H9 (cell line): ENCODE results near the gene WDR31. TPM values are rescaled to one million over a fixed set of nuclear protein-coding genes. Genes with fewer than 3 reads are reported as not detected.

Experiments used
- DNase-seq: peaks from one replicate; pipeline ENCODE4 v3.0.0-alpha.2; 2017
- H2AFZ ChIP-seq: one replicate; pipeline ENCODE4 v1.6.1; 2013; ENCODE audit warnings: mild to moderate bottlenecking, low read length, control low read depth, moderate library complexity
- H2AK5ac ChIP-seq: 2 replicates; pipeline ENCODE4 v1.6.1; 2013; ENCODE audit warnings: low read length, control low read depth, mixed read lengths; ENCODE audit not compliant: insufficient read length
- H2BK120ac ChIP-seq: one replicate; pipeline ENCODE4 v1.6.1; 2013; ENCODE audit warnings: low read depth, mild to moderate bottlenecking, low read length, control low read depth, inconsistent platforms; ENCODE audit not compliant: poor library complexity, severe bottlenecking
- H2BK12ac ChIP-seq: 2 replicates; pipeline ENCODE4 v1.6.1; 2013; ENCODE audit warnings: low read length, control low read depth, mixed read lengths, low read depth; ENCODE audit not compliant: insufficient read length
- H2BK15ac ChIP-seq: 2 replicates; pipeline ENCODE4 v1.6.1; 2013; ENCODE audit warnings: low read depth, low read length, control low read depth
- H2BK20ac ChIP-seq: one replicate; pipeline ENCODE4 v1.6.1; 2013; ENCODE audit warnings: low read depth, mild to moderate bottlenecking, low read length, control low read depth, inconsistent platforms; ENCODE audit not compliant: poor library complexity, severe bottlenecking
- H2BK5ac ChIP-seq: 2 replicates; pipeline ENCODE4 v1.6.1; 2013; ENCODE audit warnings: low read length, control low read depth, mixed read lengths; ENCODE audit not compliant: insufficient read length
- H3K14ac ChIP-seq: 2 replicates; pipeline ENCODE4 v1.6.1; 2013; ENCODE audit warnings: low read length, control low read depth; ENCODE audit not compliant: insufficient read depth
- H3K18ac ChIP-seq: 2 replicates; pipeline ENCODE4 v1.6.1; 2013; ENCODE audit warnings: low read depth, mild to moderate bottlenecking, mixed read lengths, low read length, control low read depth; ENCODE audit not compliant: insufficient read length
- H3K23ac ChIP-seq: 2 replicates; pipeline ENCODE4 v1.6.1; 2013; ENCODE audit warnings: low read length, control low read depth, mixed read lengths, low read depth; ENCODE audit not compliant: insufficient read length
- H3K23me2 ChIP-seq: 2 replicates; pipeline ENCODE4 v1.6.1; 2013; ENCODE audit warnings: low read depth, mild to moderate bottlenecking, mixed read lengths, low read length, control low read depth; ENCODE audit not compliant: insufficient read length, poor library complexity, severe bottlenecking
- H3K27ac ChIP-seq: 2 replicates; pipeline ENCODE4 v1.5.1; 2013; ENCODE audit warnings: low read length, control low read depth, mixed read lengths, low read depth; ENCODE audit not compliant: insufficient read length
- H3K27me3 ChIP-seq: 2 replicates; pipeline ENCODE4 v1.6.1; 2013; ENCODE audit warnings: low read length, control low read depth, inconsistent platforms; ENCODE audit not compliant: insufficient read depth
- H3K4ac ChIP-seq: 2 replicates; pipeline ENCODE4 v1.6.1; 2013; ENCODE audit warnings: low read depth, mild to moderate bottlenecking, control low read depth, inconsistent platforms, low read length, moderate library complexity
- H3K4me1 ChIP-seq: 2 replicates; pipeline ENCODE4 v1.6.1; 2013; ENCODE audit warnings: low read length, control low read depth, inconsistent platforms; ENCODE audit not compliant: insufficient read depth
- H3K4me2 ChIP-seq: 2 replicates; pipeline ENCODE4 v1.6.1; 2013; ENCODE audit warnings: low read length, control low read depth, mixed read lengths; ENCODE audit not compliant: insufficient read length, insufficient read depth
- H3K56ac ChIP-seq: 2 replicates; pipeline ENCODE4 v1.6.1; 2013; ENCODE audit warnings: low read depth, mild to moderate bottlenecking, mixed read lengths, low read length, control low read depth; ENCODE audit not compliant: insufficient read length
- H3K79me1 ChIP-seq: 2 replicates; pipeline ENCODE4 v1.6.1; 2013; ENCODE audit warnings: low read depth, mild to moderate bottlenecking, moderate library complexity, low read length, control low read depth, inconsistent platforms; ENCODE audit not compliant: insufficient read depth, poor library complexity, severe bottlenecking
- H3K79me2 ChIP-seq: 2 replicates; pipeline ENCODE4 v1.6.1; 2013; ENCODE audit warnings: low read length, control low read depth, inconsistent platforms; ENCODE audit not compliant: insufficient read depth
- H3K9ac ChIP-seq: 2 replicates; pipeline ENCODE4 v1.6.1; 2013; ENCODE audit warnings: low read length, control low read depth, mixed read lengths; ENCODE audit not compliant: insufficient read length; ENCODE audit errors: extremely low read depth
- H3K9me3 ChIP-seq: one replicate; pipeline ENCODE4 v1.6.1; 2013; ENCODE audit warnings: low read depth, low read length, inconsistent platforms; ENCODE audit not compliant: control insufficient read depth
- H3T11ph ChIP-seq: one replicate; pipeline ENCODE4 v1.6.1; 2013; ENCODE audit warnings: mild to moderate bottlenecking, low read length, control low read depth, inconsistent platforms
- H4K20me1 ChIP-seq: one replicate; pipeline ENCODE4 v1.6.1; 2013; ENCODE audit not compliant: control insufficient read depth, insufficient read length, insufficient read depth
- H4K5ac ChIP-seq: 2 replicates; pipeline ENCODE4 v1.6.1; 2013; ENCODE audit warnings: low read depth, mild to moderate bottlenecking, mixed read lengths, low read length, control low read depth; ENCODE audit not compliant: insufficient read length
- H4K8ac ChIP-seq: replicated peaks from 2 replicates; pipeline ENCODE4 v1.6.1; 2013; ENCODE audit warnings: low read length, control low read depth, mixed read lengths, low read depth; ENCODE audit not compliant: insufficient read length
- H4K91ac ChIP-seq: 2 replicates; pipeline ENCODE4 v1.6.1; 2013; ENCODE audit warnings: low read depth, mild to moderate bottlenecking, moderate library complexity, mixed read lengths, low read length, control low read depth; ENCODE audit not compliant: insufficient read length
- H3K27ac Mint-ChIP-seq, 3 experiments: 2 replicates in 2 of 3; 3 replicates in 1 of 3; pipeline ENCODE4 v1.8.0; 2020 to 2021; ENCODE audit warnings: mixed read lengths in 3 of 3, mild to moderate bottlenecking in 1 of 3, moderate library complexity in 1 of 3
- H3K27me3 Mint-ChIP-seq: 2 replicates; pipeline ENCODE4 v1.8.0; 2021; ENCODE audit warnings: low read depth, mild to moderate bottlenecking, moderate library complexity, mixed read lengths
- H3K36me3 Mint-ChIP-seq, 3 experiments: 2 replicates in 2 of 3; 3 replicates in 1 of 3; pipeline ENCODE4 v1.8.0; 2020 to 2021; ENCODE audit warnings: low read depth in 3 of 3, mixed read lengths in 3 of 3; ENCODE audit not compliant: insufficient read depth in 1 of 3
- H3K4me1 Mint-ChIP-seq, 2 experiments: 2 replicates each; pipeline ENCODE4 v1.8.0; 2020; ENCODE audit warnings: mixed read lengths in 2 of 2
- H3K4me3 Mint-ChIP-seq, 2 experiments: 2 replicates in 1 of 2; 3 replicates in 1 of 2; pipeline ENCODE4 v1.8.0; 2020 to 2021; ENCODE audit warnings: mild to moderate bottlenecking in 2 of 2, mixed read lengths in 2 of 2, moderate library complexity in 1 of 2
- H3K9me3 Mint-ChIP-seq, 2 experiments: 2 replicates in 1 of 2; 3 replicates in 1 of 2; pipeline ENCODE4 v1.8.0; 2020; ENCODE audit warnings: mild to moderate bottlenecking in 2 of 2, mixed read lengths in 2 of 2, moderate library complexity in 1 of 2
- WGBS: extraction: QIAGEN DNeasy Blood & Tissue Kit; methylation state at CpG from one replicate; pipeline ENCODE4 v1.1.7; 2013; ENCODE audit warnings: missing lambda C conversion rate, low lambda C conversion rate, mixed read lengths; ENCODE audit not compliant: insufficient read length; ENCODE audit errors: extremely low coverage; 5-methylcytosine and 5-hydroxymethylcytosine counted together
- total RNA-seq: library from RNA; stranded (reverse); gene quantifications from 2 replicates; pipeline ENCODE4 v1.2.1, GENCODE V29; 2021
- TF ChIP-seq, protein P1 (sequence below): fragments of 200-600 bp; sonication (generic); conservative IDR thresholded peaks from 3 replicates; pipeline ENCODE4 v1.8.0; 2021; ENCODE audit warnings: antibody characterized with exemption, mild to moderate bottlenecking

The WDR31 gene
- total RNA-seq, 1 experiment from 2014 or later = 0.72 TPM

DNA sequence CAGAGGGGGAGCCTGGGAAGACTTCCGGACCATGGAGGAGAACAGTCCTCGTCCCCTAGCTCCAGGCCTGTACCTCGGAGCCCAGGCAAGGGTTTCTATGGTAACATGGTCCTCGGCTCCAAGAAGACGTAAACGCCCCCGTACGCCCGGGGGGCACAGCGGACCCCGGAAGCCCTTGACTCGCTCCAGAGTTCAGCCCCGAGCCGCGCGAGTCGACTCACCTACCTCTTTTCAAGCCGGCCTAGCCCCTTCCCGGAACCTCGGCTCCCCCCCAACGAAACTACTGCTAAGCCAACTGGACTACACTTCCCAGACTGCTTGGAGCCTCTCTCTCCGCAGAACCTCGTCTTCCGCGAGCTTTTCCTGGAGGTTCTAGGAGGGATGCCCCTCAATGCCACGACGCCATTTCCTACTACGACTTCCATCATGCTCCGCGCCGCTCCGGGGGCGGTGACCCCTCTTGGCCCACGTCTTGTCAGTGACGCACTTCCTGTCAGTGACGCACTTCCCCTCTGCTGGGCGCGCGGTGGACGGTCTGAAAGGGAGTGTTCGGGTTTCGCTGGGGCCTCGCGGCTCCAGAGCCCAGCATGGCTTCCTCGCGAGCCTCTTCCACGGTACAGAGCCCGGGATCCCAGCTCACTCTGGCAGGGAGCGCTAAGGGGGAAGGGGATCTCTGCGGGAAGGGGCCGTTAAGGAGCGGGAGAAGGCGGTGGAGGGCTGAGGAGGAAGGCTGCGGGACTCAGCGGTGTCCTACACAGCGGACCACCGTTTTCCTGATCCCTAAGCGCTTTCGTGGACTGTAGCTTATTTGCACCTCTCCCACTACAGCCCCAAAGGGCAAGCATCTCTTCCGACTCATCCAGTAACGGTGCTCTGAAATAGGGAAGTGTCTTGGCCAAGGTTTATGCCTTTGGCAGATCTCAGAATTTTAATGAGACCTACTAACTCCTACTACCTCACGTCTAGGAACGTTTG lies 64.6 kb downstream of the WDR31 start, which contains the start of the genes CDC26 and PRPF4:
TSS of gene CDC26 (minus strand) at position 416 of the 975 bp plus-strand sequence. CDS start 3,065 bp downstream, outside the sequence.
TSS of gene PRPF4 (plus strand) at position 502 of the 975 bp plus-strand sequence. CDS start at position 588, 86 bp downstream.
- no peaks in the 10 kb centered on the region for H3K27me3 ChIP-seq
- peak within 1 kb of the TSS; percentile 14 for H2BK5ac ChIP-seq
- H3K56ac ChIP-seq = no peak within 1 kb of the TSS
- H3K9me3 Mint-ChIP-seq = no peaks in the 10 kb centered on the region
- H2BK12ac ChIP-seq = no peak within 1 kb of the TSS
- peak within 1 kb of the TSS; percentile 94 for H3K9ac ChIP-seq
- no peak within 1 kb of the TSS for H2BK15ac ChIP-seq
- H4K5ac ChIP-seq = no peak within 1 kb of the TSS
- no peak within 1 kb of the TSS for H2AK5ac ChIP-seq
- peak within 1 kb of the TSS; percentile 88 for H3K4me2 ChIP-seq
- peak within 1 kb of the TSS; percentile 78 for H3K18ac ChIP-seq
- peak; percentile 99 for DNase-seq
- peaks cover 1% of the 10 kb centered on the region; the same call in 1 of the 2 replicates for H3K79me2 ChIP-seq
- H3K4ac ChIP-seq = no peak within 1 kb of the TSS
- H3K23ac ChIP-seq = no peak within 1 kb of the TSS
- no peak within 1 kb of the TSS for H2AFZ ChIP-seq
- H3K36me3 Mint-ChIP-seq = peaks cover 26 to 57% (median 55%) of the 10 kb centered on the region in 3 experiments; a peak in 6 of 7 replicates
- no peak within 1 kb of the TSS for H3T11ph ChIP-seq
- H4K20me1 ChIP-seq = no peaks in the 10 kb centered on the region
- no CpG with 5 or more reads among the region's 63 CpGs for WGBS
- TF ChIP-seq, protein P1, sequence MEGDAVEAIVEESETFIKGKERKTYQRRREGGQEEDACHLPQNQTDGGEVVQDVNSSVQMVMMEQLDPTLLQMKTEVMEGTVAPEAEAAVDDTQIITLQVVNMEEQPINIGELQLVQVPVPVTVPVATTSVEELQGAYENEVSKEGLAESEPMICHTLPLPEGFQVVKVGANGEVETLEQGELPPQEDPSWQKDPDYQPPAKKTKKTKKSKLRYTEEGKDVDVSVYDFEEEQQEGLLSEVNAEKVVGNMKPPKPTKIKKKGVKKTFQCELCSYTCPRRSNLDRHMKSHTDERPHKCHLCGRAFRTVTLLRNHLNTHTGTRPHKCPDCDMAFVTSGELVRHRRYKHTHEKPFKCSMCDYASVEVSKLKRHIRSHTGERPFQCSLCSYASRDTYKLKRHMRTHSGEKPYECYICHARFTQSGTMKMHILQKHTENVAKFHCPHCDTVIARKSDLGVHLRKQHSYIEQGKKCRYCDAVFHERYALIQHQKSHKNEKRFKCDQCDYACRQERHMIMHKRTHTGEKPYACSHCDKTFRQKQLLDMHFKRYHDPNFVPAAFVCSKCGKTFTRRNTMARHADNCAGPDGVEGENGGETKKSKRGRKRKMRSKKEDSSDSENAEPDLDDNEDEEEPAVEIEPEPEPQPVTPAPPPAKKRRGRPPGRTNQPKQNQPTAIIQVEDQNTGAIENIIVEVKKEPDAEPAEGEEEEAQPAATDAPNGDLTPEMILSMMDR = no peak
- H2BK20ac ChIP-seq = no peak within 1 kb of the TSS
- no peaks in the 10 kb centered on the region for H3K27me3 Mint-ChIP-seq
- H3K4me1 ChIP-seq = no peaks in the 10 kb centered on the region; the same call in 1 of the 2 replicates
- H3K27ac Mint-ChIP-seq = no peak within 1 kb of the TSS
- H3K23me2 ChIP-seq = peaks cover 8% of the 10 kb centered on the region
- no peaks in the 10 kb centered on the region for H3K9me3 ChIP-seq
- H3K27ac ChIP-seq = no peak within 1 kb of the TSS
- no peaks in the 10 kb centered on the region for H3K79me1 ChIP-seq
- no peak within 1 kb of the TSS for H2BK120ac ChIP-seq
- H4K91ac ChIP-seq = no peak within 1 kb of the TSS
- peak within 1 kb of the TSS; percentile 92 for H3K14ac ChIP-seq
- no peak within 1 kb of the TSS for H3K4me3 Mint-ChIP-seq
- H4K8ac ChIP-seq = no peak within 1 kb of the TSS
- H3K4me1 Mint-ChIP-seq = peaks cover 7 to 9% of the 10 kb centered on the region in 2 experiments
